ENCODE measurements around the gene CYFIP2. TPM values are rescaled to one million over a fixed set of nuclear protein-coding genes. Genes with fewer than 3 reads are reported as not detected.
A peak's percentile ranks its signal among the peaks of the same experiment; 100 is the strongest.

Gene CYFIP2
- total RNA-seq, 1 donor from 2014 or later, result 27.7 TPM

GRCh38 chr5:157381746-157382145 is 115.8 kb downstream of the CYFIP2 start:
- H3K27ac ChIP-seq, result peak overlapping the region; percentile 68
- H3K9me3 ChIP-seq, result no peaks in the 10 kb centered on the region
- intact Hi-C loops (cut with DNase I), result no loop called here
- TF ChIP-seq POLR2AphosphoS5 (IDR thresholded peaks at IDR 0.05; ENCODE audit: insufficient read depth in 1 of 2, low read depth in 1 of 2) (no peak), POLR2A (IDR thresholded peaks at IDR 0.05) (no peak), CTCF (IDR thresholded peaks at IDR 0.05) (no peak)
- no peaks in the 10 kb centered on the region for H3K4me1 ChIP-seq
- H3K4me3 ChIP-seq, result no peak overlapping the region
- no peaks in the 10 kb centered on the region for H3K36me3 ChIP-seq
- DNase-seq (ENCODE audit: extremely low spot score in 2 of 2), result peak in 1 of 2 donors; percentile 52
- H3K27me3 ChIP-seq, result no peaks in the 10 kb centered on the region

- peaks cover 11% of the 10 kb centered on the region for H3K4me1 ChIP-seq
- no peak for TF ChIP-seq CTCF (IDR thresholded peaks at IDR 0.05)
- TF ChIP-seq POLR2A (IDR thresholded peaks at IDR 0.05), result no peak
- TF ChIP-seq POLR2AphosphoS5 (IDR thresholded peaks at IDR 0.05; ENCODE audit: insufficient read depth in 1 of 2, low read depth in 1 of 2), result no peak
- H3K27ac ChIP-seq, result peak overlapping the region; percentile 68
- H3K4me3 ChIP-seq, result no peak overlapping the region
- intact Hi-C loops (cut with DNase I), result no loop called here
- H3K9me3 ChIP-seq, result no peaks in the 10 kb centered on the region
- no peaks in the 10 kb centered on the region for H3K27me3 ChIP-seq
- DNase-seq (ENCODE audit: extremely low spot score in 2 of 2), result peak in 1 of 2 donors; percentile 56
- H3K36me3 ChIP-seq, result no peaks in the 10 kb centered on the region
These were observed 117.3 kb downstream of the CYFIP2 start for GRCh38 chr5:157382996-157383800.

GRCh38 chr5:157384971-157385709 is 119.2 kb downstream of the CYFIP2 start:
- Histone ChIP-seq H3K9me3 (no peaks in the 10 kb centered on the region), H3K27me3 (no peaks in the 10 kb centered on the region), H3K27ac (peak overlapping the region; percentile 68), H3K4me1 (peaks cover 18% of the 10 kb centered on the region), H3K4me3 (no peak overlapping the region), H3K36me3 (no peaks in the 10 kb centered on the region)
- intact Hi-C loops (cut with DNase I), result loop anchor here (1.0 kb wide), 1 partner anchor 13 kb away; no protein-coding TSS in a partner anchor
- DNase-seq (ENCODE audit: extremely low spot score in 2 of 2), result no peak
- TF ChIP-seq POLR2A (IDR thresholded peaks at IDR 0.05) (no peak), POLR2AphosphoS5 (IDR thresholded peaks at IDR 0.05; ENCODE audit: insufficient read depth in 1 of 2, low read depth in 1 of 2) (peak; percentile 7 to 81), CTCF (IDR thresholded peaks at IDR 0.05) (no peak)

- intact Hi-C loops (cut with DNase I), result no loop called here
- H3K4me3 ChIP-seq, result no peak overlapping the region
- H3K36me3 ChIP-seq, result no peaks in the 10 kb centered on the region
- TF ChIP-seq POLR2A (IDR thresholded peaks at IDR 0.05) (no peak), POLR2AphosphoS5 (IDR thresholded peaks at IDR 0.05; ENCODE audit: insufficient read depth in 1 of 2, low read depth in 1 of 2) (no peak), CTCF (IDR thresholded peaks at IDR 0.05) (no peak)
- no peaks in the 10 kb centered on the region for H3K9me3 ChIP-seq
- H3K27me3 ChIP-seq, result no peaks in the 10 kb centered on the region
- peaks cover 18% of the 10 kb centered on the region for H3K4me1 ChIP-seq
- H3K27ac ChIP-seq, result peak overlapping the region; percentile 73
- DNase-seq (ENCODE audit: extremely low spot score in 2 of 2), result no peak
These were observed 121.2 kb downstream of the CYFIP2 start for GRCh38 chr5:157387041-157387563.
